Ascending aorta (tissue), 2 donors: ENCODE data around the gene COTL1. TPM values are rescaled to one million over a fixed set of nuclear protein-coding genes. Genes with fewer than 3 reads are reported as not detected.

Experiments
- DNase-seq, 2 donors: peaks; one replicate each; pipeline ENCODE4 v3.0.0-alpha.2; 2019; ENCODE audit warnings: low spot score in 2 of 2
- H3K27ac ChIP-seq, 2 donors: fragments of 200-600 bp; sonication (generic); one replicate each; pipeline ENCODE4 v1.5.1; 2016 to 2017; ENCODE audit warnings: mild to moderate bottlenecking in 1 of 2
- H3K27me3 ChIP-seq: fragments of 200-600 bp; sonication (generic); one replicate; pipeline ENCODE4 v1.5.1; 2017
- H3K36me3 ChIP-seq, 2 donors: fragments of 200-600 bp; sonication (generic); one replicate each; pipeline ENCODE4 v1.5.1; 2016
- H3K4me1 ChIP-seq, 2 donors: fragments of 200-600 bp; sonication (generic); one replicate each; pipeline ENCODE4 v1.5.1; 2016 to 2017; ENCODE audit warnings: mild to moderate bottlenecking in 1 of 2
- H3K4me3 ChIP-seq, 2 donors: fragments of 200-600 bp; sonication (generic); one replicate each; pipeline ENCODE4 v1.5.1; 2016 to 2017; ENCODE audit warnings: mild to moderate bottlenecking in 1 of 2
- H3K9me3 ChIP-seq, 2 donors: fragments of 200-600 bp; sonication (generic); one replicate each; pipeline ENCODE4 v1.5.1; 2016
- intact Hi-C: fragments of 100-400 bp; cut with DNase I; formaldehyde crosslinking; loops from one replicate; pipeline ENCODE4 v1.15.1; 2023
- total RNA-seq: library from RNA; depleted of rRNA; stranded (reverse); fragments of >200 nt; gene quantifications from one replicate; pipeline ENCODE4 v1.1.0, GENCODE V29; 2016
- TF ChIP-seq, protein P1 (sequence below), 3 experiments: fragments of 200-600 bp in 2 of 3; fragments of 450-650 bp in 1 of 3; sonication (generic) in 2 of 3; IDR thresholded peaks; one replicate each; pipeline ENCODE4 v1.5.1; 2016 to 2019; ENCODE audit warnings: antibody characterized with exemption in 3 of 3, mild to moderate bottlenecking in 1 of 3, moderate library complexity in 1 of 3

Gene COTL1
- total RNA-seq, 1 donor from 2014 or later: 120 TPM

DNA sequence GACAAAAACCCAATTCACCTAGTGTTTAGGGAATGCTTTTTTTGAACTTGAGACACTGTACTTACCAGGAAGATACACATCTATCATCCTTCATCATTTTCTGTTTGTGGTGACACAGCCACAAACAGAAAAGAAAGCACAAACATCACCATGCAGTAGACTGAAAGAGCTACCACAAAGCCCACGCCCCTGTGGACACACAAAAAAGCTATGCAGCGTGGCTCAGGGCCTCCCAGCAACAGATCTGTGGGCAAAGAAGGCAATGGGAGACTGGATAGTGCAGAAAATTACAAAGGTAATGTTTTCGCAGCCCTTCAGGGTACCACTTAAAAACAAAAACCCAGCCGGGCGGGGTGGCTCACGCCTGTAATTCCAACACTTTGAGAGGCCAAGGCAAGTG is 9.6 kb downstream of the COTL1 start:
- H3K4me3 ChIP-seq: no peak overlapping the region
- TF ChIP-seq, protein P1, sequence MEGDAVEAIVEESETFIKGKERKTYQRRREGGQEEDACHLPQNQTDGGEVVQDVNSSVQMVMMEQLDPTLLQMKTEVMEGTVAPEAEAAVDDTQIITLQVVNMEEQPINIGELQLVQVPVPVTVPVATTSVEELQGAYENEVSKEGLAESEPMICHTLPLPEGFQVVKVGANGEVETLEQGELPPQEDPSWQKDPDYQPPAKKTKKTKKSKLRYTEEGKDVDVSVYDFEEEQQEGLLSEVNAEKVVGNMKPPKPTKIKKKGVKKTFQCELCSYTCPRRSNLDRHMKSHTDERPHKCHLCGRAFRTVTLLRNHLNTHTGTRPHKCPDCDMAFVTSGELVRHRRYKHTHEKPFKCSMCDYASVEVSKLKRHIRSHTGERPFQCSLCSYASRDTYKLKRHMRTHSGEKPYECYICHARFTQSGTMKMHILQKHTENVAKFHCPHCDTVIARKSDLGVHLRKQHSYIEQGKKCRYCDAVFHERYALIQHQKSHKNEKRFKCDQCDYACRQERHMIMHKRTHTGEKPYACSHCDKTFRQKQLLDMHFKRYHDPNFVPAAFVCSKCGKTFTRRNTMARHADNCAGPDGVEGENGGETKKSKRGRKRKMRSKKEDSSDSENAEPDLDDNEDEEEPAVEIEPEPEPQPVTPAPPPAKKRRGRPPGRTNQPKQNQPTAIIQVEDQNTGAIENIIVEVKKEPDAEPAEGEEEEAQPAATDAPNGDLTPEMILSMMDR (IDR thresholded peaks at IDR 0.05): no peak
- H3K27me3 ChIP-seq: no peaks in the 10 kb centered on the region
- H3K27ac ChIP-seq: no peak overlapping the region
- intact Hi-C loops: no loop called here
- H3K9me3 ChIP-seq: no peaks in the 10 kb centered on the region
- H3K36me3 ChIP-seq: no peaks in the 10 kb centered on the region
- H3K4me1 ChIP-seq: peaks cover 0 to 10% of the 10 kb centered on the region in 2 donors
- DNase-seq: no peak

- intact Hi-C loops: no loop called here
- TF ChIP-seq, protein P1 (IDR thresholded peaks at IDR 0.05): no peak
- Histone ChIP-seq H3K9me3 (no peaks in the 10 kb centered on the region), H3K27ac (no peak overlapping the region), H3K27me3 (no peaks in the 10 kb centered on the region), H3K4me3 (no peak overlapping the region), H3K4me1 (peaks cover 0 to 13% of the 10 kb centered on the region in 2 donors), H3K36me3 (no peaks in the 10 kb centered on the region)
- DNase-seq: no peak
Measured at GRCh38 chr16:84607694-84608093, 10.2 kb downstream of the COTL1 start.

DNA sequence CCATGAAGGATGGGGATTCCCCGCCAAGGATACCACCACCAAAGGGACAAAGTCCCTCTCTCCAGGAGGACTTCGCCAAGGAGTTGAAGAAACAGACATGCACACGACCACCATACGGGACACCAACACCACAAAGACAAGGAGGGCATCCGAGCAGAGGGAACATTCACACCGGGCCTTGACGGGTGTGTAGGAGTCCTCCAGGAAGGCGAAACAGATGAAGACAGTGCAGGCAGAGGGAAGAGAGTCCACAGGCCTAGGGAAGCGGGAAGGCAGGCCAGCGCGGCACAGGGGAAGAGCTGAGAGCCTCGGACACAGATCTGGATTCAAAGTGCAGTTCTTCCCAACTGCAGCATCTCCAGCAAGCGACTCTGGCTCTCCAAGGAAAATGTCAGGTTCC is 10.8 kb downstream of the COTL1 start:
- Histone ChIP-seq H3K27ac (no peak overlapping the region), H3K9me3 (no peaks in the 10 kb centered on the region), H3K36me3 (no peaks in the 10 kb centered on the region), H3K4me3 (no peak overlapping the region), H3K27me3 (no peaks in the 10 kb centered on the region), H3K4me1 (peaks cover 0 to 17% of the 10 kb centered on the region in 2 donors)
- TF ChIP-seq, protein P1 (IDR thresholded peaks at IDR 0.05): no peak
- DNase-seq: peak in 1 of 2 donors; percentile 50
- intact Hi-C loops: no loop called here

DNA sequence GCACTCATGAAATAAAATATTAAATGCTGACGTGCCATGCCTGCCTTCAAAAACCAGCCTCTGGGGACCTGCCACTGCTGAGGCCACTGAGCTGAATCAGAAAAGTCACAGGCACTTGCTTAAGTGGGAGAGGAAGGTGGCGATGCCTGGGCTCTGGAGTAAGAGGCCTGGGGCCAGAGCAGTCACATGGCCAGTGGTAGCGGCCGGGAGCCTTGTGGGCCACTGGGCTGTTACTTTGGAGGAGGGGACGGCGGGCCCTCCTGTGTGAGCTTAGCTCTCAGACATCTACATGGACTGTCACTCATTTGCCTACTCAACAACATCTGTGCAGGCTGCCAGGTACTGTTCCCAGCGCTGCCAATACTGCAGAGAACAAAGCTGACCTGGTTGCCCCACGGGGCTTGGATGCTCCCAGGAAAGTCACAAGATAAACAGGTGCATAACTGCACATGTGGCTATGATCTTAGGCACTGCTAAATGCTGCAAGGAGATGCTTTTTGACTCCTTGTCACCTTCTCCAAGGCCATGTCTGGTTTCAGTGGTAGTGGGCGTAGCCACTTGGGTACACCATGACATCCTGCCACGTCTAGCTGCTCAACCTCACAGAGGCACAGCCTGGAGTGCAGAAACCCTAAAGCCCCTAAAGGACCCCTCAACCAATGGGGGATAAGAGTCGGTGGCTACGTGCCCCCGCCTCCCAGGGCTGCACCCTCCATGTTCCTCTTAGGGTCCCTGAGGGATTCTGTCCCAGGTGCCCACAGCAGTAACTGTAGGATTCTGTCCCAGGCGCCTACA is 11.6 kb downstream of the COTL1 start:
- Histone ChIP-seq H3K9me3 (no peaks in the 10 kb centered on the region), H3K36me3 (no peaks in the 10 kb centered on the region), H3K27ac (no peak overlapping the region), H3K4me3 (no peak overlapping the region), H3K4me1 (peaks cover 0 to 15% of the 10 kb centered on the region in 2 donors), H3K27me3 (no peaks in the 10 kb centered on the region)
- intact Hi-C loops: no loop called here
- TF ChIP-seq, protein P1 (IDR thresholded peaks at IDR 0.05): no peak
- peak in 1 of 2 donors; percentile 57 for DNase-seq

GRCh38 chr16:84605339-84605848 is 12.5 kb downstream of the COTL1 start:
- Histone ChIP-seq H3K27ac (no peak overlapping the region), H3K9me3 (no peaks in the 10 kb centered on the region), H3K4me3 (no peak overlapping the region), H3K36me3 (no peaks in the 10 kb centered on the region), H3K27me3 (no peaks in the 10 kb centered on the region), H3K4me1 (peaks cover 0 to 9% of the 10 kb centered on the region in 2 donors)
- TF ChIP-seq, protein P1 (IDR thresholded peaks at IDR 0.05): no peak
- intact Hi-C loops: no loop called here
- DNase-seq: no peak
